WTC11 (cell line): ENCODE results near the gene SLC6A5.

Source experiments
- CDX4 ChIP-seq: fragments of 250-450 bp; sonication (Bioruptor Pico); IDR thresholded peaks from 2 replicates; pipeline ENCODE4 v1.9.0; 2021; ENCODE audit warnings: moderate library complexity, mild to moderate bottlenecking, inconsistent platforms, borderline replicate concordance
- CREB1 ChIP-seq: sonication (generic); formaldehyde crosslinking; IDR thresholded peaks from 2 replicates; pipeline ENCODE4 v1.8.0; 2023; ENCODE audit warnings: mild to moderate bottlenecking, missing genetic modification reagents
- CTCF ChIP-seq: fragments of 200-600 bp; IDR thresholded peaks from 2 replicates; pipeline ENCODE4 v1.8.0; 2022; ENCODE audit warnings: antibody characterized with exemption
- E2F1 ChIP-seq: sonication (generic); formaldehyde crosslinking; IDR thresholded peaks from 2 replicates; pipeline ENCODE4 v1.8.0; 2022; ENCODE audit warnings: mild to moderate bottlenecking, missing genetic modification reagents
- FOXJ3 ChIP-seq: sonication (generic); formaldehyde crosslinking; IDR thresholded peaks from 2 replicates; pipeline ENCODE4 v1.9.0; 2021; ENCODE audit warnings: missing genetic modification reagents, mild to moderate bottlenecking, borderline replicate concordance
- GRHL2 ChIP-seq: fragments of 250-450 bp; sonication (Bioruptor Pico); IDR thresholded peaks from 2 replicates; pipeline ENCODE4 v1.8.0; 2022; ENCODE audit warnings: mild to moderate bottlenecking, moderate library complexity; ENCODE audit not compliant: insufficient replicate concordance, severe bottlenecking
- IRF1 ChIP-seq: sonication (generic); formaldehyde crosslinking; IDR thresholded peaks from 2 replicates; pipeline ENCODE4 v1.8.0; 2023; ENCODE audit warnings: missing genetic modification reagents
- MAX ChIP-seq: sonication (generic); formaldehyde crosslinking; IDR thresholded peaks from 2 replicates; pipeline ENCODE4 v1.8.0; 2022; ENCODE audit warnings: mild to moderate bottlenecking, missing genetic modification reagents
- NR1H2 ChIP-seq: sonication (generic); formaldehyde crosslinking; IDR thresholded peaks from 2 replicates; pipeline ENCODE4 v1.9.0; 2021; ENCODE audit warnings: mild to moderate bottlenecking, moderate library complexity, missing genetic modification reagents
- USF1 ChIP-seq: sonication (generic); formaldehyde crosslinking; IDR thresholded peaks from 2 replicates; pipeline ENCODE4 v1.8.0; 2022; ENCODE audit warnings: mild to moderate bottlenecking, missing genetic modification reagents
- ZNF232 ChIP-seq: sonication (generic); formaldehyde crosslinking; IDR thresholded peaks from 2 replicates; pipeline ENCODE4 v1.8.0; 2022; ENCODE audit warnings: mild to moderate bottlenecking, missing genetic modification reagents

GRCh38 chr11:20654038-20654437 lies 54.6 kb downstream of the SLC6A5 start:
- no peak for TF ChIP-seq ZNF232 (CRISPR knock-in tag)
- TF ChIP-seq FOXJ3, result no peak
- no peak for TF ChIP-seq NR1H2 (CRISPR knock-in tag)
- no peak for TF ChIP-seq CTCF
- no peak for TF ChIP-seq MAX (CRISPR knock-in tag)
- no peak for TF ChIP-seq USF1
- TF ChIP-seq GRHL2 (CRISPR knock-in tag), result no peak
- TF ChIP-seq E2F1 (CRISPR knock-in tag), result no peak
- TF ChIP-seq IRF1 (CRISPR knock-in tag), result no peak
- TF ChIP-seq CREB1, result no peak
- no peak for TF ChIP-seq CDX4 (CRISPR knock-in tag)
